Endodermal cell (in vitro differentiated cells): ENCODE measurements around the gene PITPNM3. TPM values are rescaled to one million over a fixed set of nuclear protein-coding genes. Genes with fewer than 3 reads are reported as not detected.

Source experiments
- DNase-seq: peaks from one replicate; pipeline ENCODE4 v3.0.0-alpha.2; 2017
- H3K27ac ChIP-seq: 2 replicates; pipeline ENCODE4 v1.5.1; 2013; ENCODE audit warnings: mild to moderate bottlenecking, low read depth, low read length, moderate library complexity
- H3K27me3 ChIP-seq: 2 replicates; pipeline ENCODE4 v1.6.1; 2013; ENCODE audit warnings: mild to moderate bottlenecking, low read length, moderate library complexity; ENCODE audit not compliant: insufficient read depth, control insufficient read depth, poor library complexity, severe bottlenecking
- H3K36me3 ChIP-seq: 2 replicates; pipeline ENCODE4 v1.7.0; 2013; ENCODE audit warnings: mild to moderate bottlenecking, low read length, moderate library complexity; ENCODE audit not compliant: control insufficient read depth, insufficient read depth
- H3K4me1 ChIP-seq: one replicate; pipeline ENCODE4 v1.7.0; 2013; ENCODE audit warnings: low read length; ENCODE audit not compliant: control insufficient read depth, insufficient read depth
- H3K4me3 ChIP-seq: 2 replicates; pipeline ENCODE4 v1.5.1; 2013; ENCODE audit warnings: mild to moderate bottlenecking, low read length, moderate library complexity
- H3K9ac ChIP-seq: 2 replicates; pipeline ENCODE4 v1.6.1; 2013; ENCODE audit warnings: mild to moderate bottlenecking, low read length, moderate library complexity; ENCODE audit not compliant: poor library complexity, severe bottlenecking; ENCODE audit errors: extremely low read depth
- H3K9me3 ChIP-seq: 2 replicates; pipeline ENCODE4 v1.6.1; 2013; ENCODE audit warnings: mild to moderate bottlenecking, low read length, moderate library complexity; ENCODE audit not compliant: control insufficient read depth
- H3K27ac Mint-ChIP-seq: 2 replicates; pipeline ENCODE4 v1.8.0; 2020; ENCODE audit warnings: mixed read lengths
- H3K27me3 Mint-ChIP-seq: 2 replicates; pipeline ENCODE4 v1.8.0; 2021; ENCODE audit warnings: mild to moderate bottlenecking, mixed read lengths; ENCODE audit not compliant: insufficient read depth
- H3K36me3 Mint-ChIP-seq: 2 replicates; pipeline ENCODE4 v1.8.0; 2020; ENCODE audit warnings: low read depth, mixed read lengths
- H3K4me1 Mint-ChIP-seq: 2 replicates; pipeline ENCODE4 v1.8.0; 2020; ENCODE audit warnings: mixed read lengths
- H3K4me3 Mint-ChIP-seq: 2 replicates; pipeline ENCODE4 v1.8.0; 2020; ENCODE audit warnings: mild to moderate bottlenecking, moderate library complexity, mixed read lengths
- H3K9me3 Mint-ChIP-seq: 2 replicates; pipeline ENCODE4 v1.8.0; 2020; ENCODE audit warnings: mild to moderate bottlenecking, mixed read lengths
- WGBS, 2 experiments: methylation state at CpG; one replicate each; pipeline versions ENCODE4 v1.1.5 to v1.1.7; 2013; ENCODE audit warnings: missing lambda C conversion rate in 2 of 2, mixed read lengths in 1 of 2; ENCODE audit not compliant: insufficient coverage in 1 of 2, insufficient read length in 1 of 2; 5-methylcytosine and 5-hydroxymethylcytosine counted together
- total RNA-seq, 2 donors: library from RNA; stranded (reverse); fragmentation: NEBNext Ultra II Directional in 1 of 2; extraction: Animal tissue kit (Norgen Biotek cat#: 25700) in 1 of 2; gene quantifications; 2 replicates in 1 of 2; 3 replicates in 1 of 2; pipeline ENCODE4 v1.2.1, GENCODE V29; 2021
- TF ChIP-seq, protein P1 (sequence below): fragments of 200-600 bp; sonication (generic); conservative IDR thresholded peaks from 2 replicates; pipeline ENCODE4 v1.5.0; 2021; ENCODE audit warnings: antibody characterized with exemption, mild to moderate bottlenecking

PITPNM3 gene
- total RNA-seq, 2 donors from 2014 or later, result 1.8 to 2.7 TPM

DNA sequence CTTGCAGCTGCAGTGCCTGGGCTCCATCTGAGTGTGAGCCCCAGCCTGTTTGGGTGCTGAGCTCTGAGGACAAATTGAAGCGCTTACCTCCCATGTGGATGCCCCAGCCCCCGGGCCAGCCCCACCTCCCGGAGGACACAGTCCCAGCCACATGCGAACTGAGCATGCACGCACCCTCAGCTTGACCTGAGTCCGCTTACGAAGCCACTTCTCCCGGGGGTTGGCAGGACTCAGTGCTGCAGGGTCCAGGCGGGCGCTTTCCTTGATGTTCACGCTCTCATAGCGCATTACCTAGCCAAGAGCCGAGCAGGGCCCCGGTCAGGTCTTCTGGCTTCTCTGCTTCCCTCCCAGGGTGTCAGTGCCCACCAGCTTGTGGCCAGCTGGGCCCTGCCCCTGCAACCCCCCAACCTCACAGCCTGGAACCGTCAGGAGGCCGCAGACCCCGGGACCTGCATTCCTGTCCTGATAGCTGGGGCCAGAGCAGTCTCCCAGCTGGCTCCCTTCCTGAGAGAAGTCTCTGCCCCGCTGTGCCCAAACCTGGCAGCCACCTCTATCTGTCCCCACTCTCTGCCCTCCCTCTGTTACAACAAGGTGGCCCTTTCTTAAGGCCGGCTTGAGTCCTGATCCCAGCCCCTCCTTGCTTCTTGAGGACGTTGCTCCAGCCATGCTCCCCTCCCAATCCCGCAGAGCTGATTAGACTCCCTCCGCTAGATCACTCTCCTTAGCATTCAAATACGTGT is 88.1 kb downstream of the PITPNM3 start:
- no peaks in the 10 kb centered on the region for H3K36me3 Mint-ChIP-seq
- 87 to 92% methylated on average over 15 to 23 of the region's 23 CpGs for WGBS, 2 experiments

DNA sequence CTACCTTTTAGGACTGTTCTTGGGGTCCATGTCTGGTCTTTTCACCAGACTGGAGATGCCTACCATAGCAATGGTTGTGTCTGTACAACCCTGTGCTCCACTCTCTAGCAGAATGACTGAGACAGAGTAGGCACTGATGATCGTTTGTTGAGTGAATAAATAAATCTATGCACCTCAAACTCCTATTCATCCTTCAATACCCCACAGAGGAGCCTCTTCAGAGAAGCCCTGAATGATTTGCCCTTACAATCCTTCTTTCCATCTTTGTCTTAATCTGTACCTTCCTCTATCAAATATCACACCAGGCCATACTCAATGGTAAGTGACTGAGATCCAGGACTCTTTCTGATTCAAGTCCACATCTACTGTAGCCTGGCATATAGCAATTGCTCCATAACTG is 88.8 kb downstream of the PITPNM3 start:
- Histone ChIP-seq H3K4me3 (no peak overlapping the region), H3K36me3 (no peaks in the 10 kb centered on the region), H3K27me3 (no peaks in the 10 kb centered on the region), H3K27ac (no peak overlapping the region), H3K4me1 (no peaks in the 10 kb centered on the region), H3K9me3 (no peaks in the 10 kb centered on the region), H3K9ac (no peak overlapping the region)
- no peak for DNase-seq
- Mint-ChIP-seq H3K27ac (no peak overlapping the region), H3K4me1 (no peaks in the 10 kb centered on the region), H3K27me3 (no peaks in the 10 kb centered on the region), H3K4me3 (no peak overlapping the region), H3K36me3 (no peaks in the 10 kb centered on the region), H3K9me3 (no peaks in the 10 kb centered on the region)
- 89% methylated on average over 1 of the region's 1 CpG; no CpG with 5 or more reads in 1 of the 2 experiments for WGBS, 2 experiments
- TF ChIP-seq, protein P1, sequence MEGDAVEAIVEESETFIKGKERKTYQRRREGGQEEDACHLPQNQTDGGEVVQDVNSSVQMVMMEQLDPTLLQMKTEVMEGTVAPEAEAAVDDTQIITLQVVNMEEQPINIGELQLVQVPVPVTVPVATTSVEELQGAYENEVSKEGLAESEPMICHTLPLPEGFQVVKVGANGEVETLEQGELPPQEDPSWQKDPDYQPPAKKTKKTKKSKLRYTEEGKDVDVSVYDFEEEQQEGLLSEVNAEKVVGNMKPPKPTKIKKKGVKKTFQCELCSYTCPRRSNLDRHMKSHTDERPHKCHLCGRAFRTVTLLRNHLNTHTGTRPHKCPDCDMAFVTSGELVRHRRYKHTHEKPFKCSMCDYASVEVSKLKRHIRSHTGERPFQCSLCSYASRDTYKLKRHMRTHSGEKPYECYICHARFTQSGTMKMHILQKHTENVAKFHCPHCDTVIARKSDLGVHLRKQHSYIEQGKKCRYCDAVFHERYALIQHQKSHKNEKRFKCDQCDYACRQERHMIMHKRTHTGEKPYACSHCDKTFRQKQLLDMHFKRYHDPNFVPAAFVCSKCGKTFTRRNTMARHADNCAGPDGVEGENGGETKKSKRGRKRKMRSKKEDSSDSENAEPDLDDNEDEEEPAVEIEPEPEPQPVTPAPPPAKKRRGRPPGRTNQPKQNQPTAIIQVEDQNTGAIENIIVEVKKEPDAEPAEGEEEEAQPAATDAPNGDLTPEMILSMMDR, result no peak

More for the DNA sequence above, 88.1 kb downstream of the PITPNM3 start:
- Histone ChIP-seq H3K9ac (no peak overlapping the region), H3K27ac (no peak overlapping the region), H3K36me3 (no peaks in the 10 kb centered on the region), H3K9me3 (no peaks in the 10 kb centered on the region), H3K4me3 (no peak overlapping the region), H3K4me1 (no peaks in the 10 kb centered on the region), H3K27me3 (no peaks in the 10 kb centered on the region)
- H3K4me3 Mint-ChIP-seq, result no peak overlapping the region
- DNase-seq, result no peak
- H3K27me3 Mint-ChIP-seq, result no peaks in the 10 kb centered on the region
- TF ChIP-seq, protein P1, result no peak
- H3K9me3 Mint-ChIP-seq, result no peaks in the 10 kb centered on the region
- no peak overlapping the region for H3K27ac Mint-ChIP-seq
- peaks cover 2% of the 10 kb centered on the region for H3K4me1 Mint-ChIP-seq

DNA sequence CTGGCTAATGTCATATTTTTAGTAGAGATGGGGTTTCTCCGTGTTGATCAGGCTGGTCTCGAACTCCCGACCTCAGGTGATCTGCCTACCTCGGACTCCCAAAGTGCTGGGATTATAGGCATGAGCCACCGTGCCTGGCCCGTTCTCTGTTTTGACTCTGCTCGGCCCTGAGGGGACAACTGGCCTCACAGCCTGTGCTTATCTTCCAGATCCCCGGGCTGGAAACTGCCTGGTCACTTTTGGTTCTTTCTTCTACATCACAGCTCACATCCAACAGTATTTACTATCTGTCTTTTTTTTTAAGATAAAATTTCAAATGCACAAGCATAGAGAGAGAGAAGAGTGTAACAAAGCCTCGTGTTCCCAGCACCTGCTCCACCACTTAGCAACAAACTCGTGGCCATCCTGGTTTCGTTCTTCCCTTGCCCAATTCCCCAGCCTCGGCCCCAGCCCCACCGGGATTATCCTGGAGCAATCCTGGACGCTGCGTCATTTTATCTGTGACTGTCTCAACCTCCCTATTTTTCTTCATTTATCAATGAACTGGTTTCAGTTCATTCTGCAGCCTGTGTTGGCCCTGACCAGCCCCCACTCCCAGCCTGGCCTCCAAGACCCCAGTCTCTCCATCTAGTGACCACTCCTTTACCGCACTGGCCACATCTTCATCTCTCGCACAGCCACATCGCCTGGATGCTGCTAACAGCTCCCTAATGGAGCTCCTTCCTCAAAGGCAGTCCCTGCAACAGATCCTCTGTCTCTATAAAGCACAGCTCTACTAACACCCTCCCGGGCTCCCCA is 91.0 kb downstream of the PITPNM3 start:
- Histone ChIP-seq H3K27me3 (no peaks in the 10 kb centered on the region), H3K36me3 (no peaks in the 10 kb centered on the region), H3K4me3 (no peak overlapping the region), H3K9me3 (no peaks in the 10 kb centered on the region), H3K4me1 (no peaks in the 10 kb centered on the region), H3K9ac (no peak overlapping the region), H3K27ac (no peak overlapping the region)
- Mint-ChIP-seq H3K27me3 (no peaks in the 10 kb centered on the region), H3K9me3 (no peaks in the 10 kb centered on the region), H3K27ac (no peak overlapping the region), H3K4me1 (no peaks in the 10 kb centered on the region), H3K4me3 (no peak overlapping the region), H3K36me3 (no peaks in the 10 kb centered on the region)
- DNase-seq, result no peak
- TF ChIP-seq, protein P1, result no peak
- WGBS, 2 experiments, result 87 to 91% methylated on average over 18 to 19 of the region's 19 CpGs
